Neural progenitor cell (in vitro differentiated cells): ENCODE results near the gene OR2C3. TPM values are rescaled to one million over a fixed set of nuclear protein-coding genes. Genes with fewer than 3 reads are reported as not detected.

Source experiments
- DNase-seq: peaks from one replicate; pipeline ENCODE4 v3.0.0-alpha.2; 2016; ENCODE audit warnings: low spot score
- H2AFZ ChIP-seq: fragments of 200-600 bp; sonication (generic); replicated peaks from 2 replicates; pipeline ENCODE4 v1.6.1; 2016; ENCODE audit warnings: antibody characterized with exemption
- H3F3A ChIP-seq: fragments of 200-600 bp; sonication (generic); 2 replicates; pipeline ENCODE4 v1.6.1; 2016; ENCODE audit warnings: antibody characterized with exemption, low read depth
- H3K27ac ChIP-seq: fragments of 200-600 bp; sonication (generic); 2 replicates; pipeline ENCODE4 v1.5.1; 2016; ENCODE audit warnings: mild to moderate bottlenecking
- H3K27me3 ChIP-seq: fragments of 200-600 bp; sonication (generic); 2 replicates; pipeline ENCODE4 v1.6.1; 2016; ENCODE audit warnings: mild to moderate bottlenecking, moderate library complexity
- H3K36me3 ChIP-seq: fragments of 200-600 bp; sonication (generic); 2 replicates; pipeline ENCODE4 v1.5.1; 2016
- H3K4me1 ChIP-seq: fragments of 200-600 bp; sonication (generic); 2 replicates; pipeline ENCODE4 v1.6.1; 2016; ENCODE audit warnings: mixed run types
- H3K4me2 ChIP-seq: fragments of 200-600 bp; sonication (generic); 2 replicates; pipeline ENCODE4 v1.6.1; 2016
- H3K4me3 ChIP-seq: fragments of 200-600 bp; sonication (generic); 2 replicates; pipeline ENCODE4 v1.5.1; 2016
- H3K79me2 ChIP-seq: fragments of 200-600 bp; sonication (generic); 2 replicates; pipeline ENCODE4 v1.6.1; 2016; ENCODE audit warnings: low read depth
- H3K9ac ChIP-seq: fragments of 200-600 bp; sonication (generic); 2 replicates; pipeline ENCODE4 v1.6.1; 2016
- H3K9me3 ChIP-seq: fragments of 200-600 bp; sonication (generic); 2 replicates; pipeline ENCODE4 v1.5.1; 2016; ENCODE audit warnings: low read depth
- H4K20me1 ChIP-seq: fragments of 200-600 bp; sonication (generic); 2 replicates; pipeline ENCODE4 v1.6.1; 2016; ENCODE audit warnings: low read depth
- H3K27ac Mint-ChIP-seq: 3 replicates; pipeline ENCODE4 v1.8.0; 2021; ENCODE audit warnings: mixed read lengths
- H3K27me3 Mint-ChIP-seq: 2 replicates; pipeline ENCODE4 v1.8.0; 2022; ENCODE audit warnings: low read depth, mild to moderate bottlenecking, inconsistent platforms, moderate library complexity, mixed read lengths; ENCODE audit not compliant: insufficient read depth
- H3K36me3 Mint-ChIP-seq: 3 replicates; pipeline ENCODE4 v1.8.0; 2021; ENCODE audit warnings: mixed read lengths
- H3K4me1 Mint-ChIP-seq: 3 replicates; pipeline ENCODE4 v1.8.0; 2021; ENCODE audit warnings: mixed read lengths
- H3K4me3 Mint-ChIP-seq: 3 replicates; pipeline ENCODE4 v1.8.0; 2021; ENCODE audit warnings: mild to moderate bottlenecking, moderate library complexity, mixed read lengths
- H3K9me3 Mint-ChIP-seq: 3 replicates; pipeline ENCODE4 v1.8.0; 2020; ENCODE audit warnings: mixed read lengths
- CTCF ChIP-seq: fragments of 200-600 bp; sonication (generic); IDR thresholded peaks from 2 replicates; pipeline ENCODE4 v1.5.1; 2017; ENCODE audit warnings: antibody characterized with exemption, mild to moderate bottlenecking
- EZH2 ChIP-seq: fragments of 200-600 bp; sonication (generic); IDR thresholded peaks from 2 replicates; pipeline ENCODE4 v1.6.1; 2017; ENCODE audit warnings: antibody characterized with exemption, mild to moderate bottlenecking, moderate library complexity
- EZH2phosphoT487 ChIP-seq: fragments of 200-600 bp; sonication (generic); IDR thresholded peaks from 2 replicates; pipeline ENCODE4 v1.6.1; 2017; ENCODE audit warnings: antibody characterized with exemption
- total RNA-seq: library from RNA; depleted of rRNA; stranded (reverse); fragments of >200 nt; gene quantifications from 2 replicates; pipeline ENCODE4 v1.2.3, GENCODE V29; 2015; ENCODE audit warnings: low replicate concordance

Gene OR2C3
- total RNA-seq, 1 donor from 2014 or later: not detected

GRCh38 chr1:247548769-247549182, 12.5 kb upstream of the OR2C3 start, which contains the start of gene GCSAML:
TSS of gene GCSAML (plus strand) at chr1:247549134. CDS start at chr1:247549192, 58 bp downstream.
- Histone ChIP-seq H3F3A (no peaks in the 10 kb centered on the region), H2AFZ (no peak within 1 kb of the TSS), H3K36me3 (no peaks in the 10 kb centered on the region), H4K20me1 (no peaks in the 10 kb centered on the region), H3K9ac (no peak within 1 kb of the TSS), H3K27me3 (no peaks in the 10 kb centered on the region), H3K4me1 (peaks cover 8% of the 10 kb centered on the region), H3K79me2 (no peaks in the 10 kb centered on the region), H3K9me3 (no peaks in the 10 kb centered on the region), H3K4me2 (no peak within 1 kb of the TSS), H3K27ac (no peak within 1 kb of the TSS), H3K4me3 (no peak within 1 kb of the TSS)
- Mint-ChIP-seq H3K27ac (no peak within 1 kb of the TSS), H3K27me3 (peaks cover 2% of the 10 kb centered on the region), H3K9me3 (no peaks in the 10 kb centered on the region), H3K36me3 (no peaks in the 10 kb centered on the region), H3K4me1 (peaks cover 8% of the 10 kb centered on the region), H3K4me3 (no peak within 1 kb of the TSS)
- no peak for DNase-seq
- TF ChIP-seq CTCF (no peak), EZH2 (no peak), EZH2phosphoT487 (no peak)

GRCh38 chr1:247548092-247548491, 11.9 kb upstream of the OR2C3 start:
- Histone ChIP-seq H3K27me3 (no peaks in the 10 kb centered on the region), H3K9ac (no peak overlapping the region), H3F3A (no peaks in the 10 kb centered on the region), H3K9me3 (no peaks in the 10 kb centered on the region), H3K4me2 (no peak overlapping the region), H2AFZ (no peak overlapping the region), H3K79me2 (no peaks in the 10 kb centered on the region), H4K20me1 (no peaks in the 10 kb centered on the region), H3K27ac (no peak overlapping the region), H3K4me3 (no peak overlapping the region), H3K4me1 (peaks cover 10% of the 10 kb centered on the region), H3K36me3 (no peaks in the 10 kb centered on the region)
- Mint-ChIP-seq H3K36me3 (no peaks in the 10 kb centered on the region), H3K27ac (no peak overlapping the region), H3K4me1 (peaks cover 12% of the 10 kb centered on the region), H3K4me3 (no peak overlapping the region), H3K27me3 (peaks cover 2% of the 10 kb centered on the region), H3K9me3 (no peaks in the 10 kb centered on the region)
- no peak for DNase-seq
- TF ChIP-seq EZH2 (no peak), CTCF (no peak), EZH2phosphoT487 (no peak)

GRCh38 chr1:247542811-247543210, 6.6 kb upstream of the OR2C3 start:
- Mint-ChIP-seq H3K4me3 (no peak overlapping the region), H3K4me1 (peaks cover 16% of the 10 kb centered on the region), H3K27ac (no peak overlapping the region), H3K36me3 (no peaks in the 10 kb centered on the region), H3K27me3 (peaks cover 2% of the 10 kb centered on the region), H3K9me3 (no peaks in the 10 kb centered on the region)
- Histone ChIP-seq H3K27me3 (no peaks in the 10 kb centered on the region), H3F3A (no peaks in the 10 kb centered on the region), H3K4me3 (no peak overlapping the region), H3K4me2 (no peak overlapping the region), H3K27ac (no peak overlapping the region), H2AFZ (no peak overlapping the region), H3K79me2 (no peaks in the 10 kb centered on the region), H4K20me1 (no peaks in the 10 kb centered on the region), H3K9me3 (no peaks in the 10 kb centered on the region), H3K9ac (no peak overlapping the region), H3K36me3 (no peaks in the 10 kb centered on the region), H3K4me1 (peaks cover 15% of the 10 kb centered on the region)
- no peak for TF ChIP-seq EZH2phosphoT487
- no peak for TF ChIP-seq CTCF
- TF ChIP-seq EZH2: no peak
- DNase-seq: no peak
